Body of pancreas (tissue), 4 donors: ENCODE data around the gene SLC39A7. TPM values are rescaled to one million over a fixed set of nuclear protein-coding genes. Genes with fewer than 3 reads are reported as not detected.

Experiments
- ATAC-seq: fragments of 150-250 bp; one replicate; pipeline ENCODE4 v1.9.1; 2016
- DNase-seq, 4 donors: peaks; one replicate each; pipeline ENCODE4 v3.0.0-alpha.2; 2019
- H3K27ac ChIP-seq, 4 donors: fragments of 200-600 bp; sonication (generic); 1 replicate in 3 of 4; 2 replicates in 1 of 4; pipeline versions ENCODE4 v1.5.1 to v1.6.1; 2016 to 2019; ENCODE audit warnings: mild to moderate bottlenecking in 1 of 4, mixed read lengths in 1 of 4, moderate library complexity in 1 of 4
- H3K27me3 ChIP-seq, 2 donors: fragments of 200-600 bp; sonication (generic); one replicate each; pipeline ENCODE4 v1.6.0; 2016; ENCODE audit warnings: mild to moderate bottlenecking in 1 of 2
- H3K36me3 ChIP-seq, 2 donors: fragments of 200-600 bp; sonication (generic); replicated peaks in 1 of 2; 2 replicates each; pipeline ENCODE4 v1.5.1; 2016; ENCODE audit warnings: low read depth in 2 of 2; ENCODE audit not compliant: insufficient read depth in 1 of 2
- H3K4me1 ChIP-seq: fragments of 200-600 bp; sonication (generic); one replicate; pipeline ENCODE4 v1.6.0; 2016
- H3K4me3 ChIP-seq, 2 donors: fragments of 200-600 bp; sonication (generic); 1 replicate in 1 of 2; 2 replicates in 1 of 2; pipeline ENCODE4 v1.5.1; 2016 to 2019
- H3K9me3 ChIP-seq, 3 donors: fragments of 200-600 bp; sonication (generic); 1 replicate in 2 of 3; 2 replicates in 1 of 3; pipeline ENCODE4 v1.5.1; 2016
- POLR2A ChIP-seq, 3 donors: fragments of 450-650 bp; IDR thresholded peaks; one replicate each; pipeline ENCODE4 v1.6.1; 2016; ENCODE audit warnings: antibody characterized with exemption in 3 of 3, mild to moderate bottlenecking in 2 of 3
- WGBS, 2 donors: methylation state at CpG; one replicate each; pipeline ENCODE4 v1.1.5; 2017; 5-methylcytosine and 5-hydroxymethylcytosine counted together
- intact Hi-C: fragments of 100-400 bp; cut with DNase I; formaldehyde crosslinking; loops from one replicate; pipeline ENCODE4 v1.15.1; 2023
- total RNA-seq, 2 donors: library from RNA; depleted of rRNA; stranded (reverse); fragments of >200 nt; gene quantifications; one replicate each; pipeline ENCODE4 v1.1.0, GENCODE V29; 2016
- TF ChIP-seq, protein P1 (sequence below), 7 experiments: fragments of 450-650 bp in 4 of 7; fragments of 200-600 bp in 3 of 7; sonication (generic) in 3 of 7; IDR thresholded peaks; one replicate each; pipeline ENCODE4 v1.5.1; 2016 to 2019; ENCODE audit warnings: antibody characterized with exemption in 7 of 7

SLC39A7 gene
- total RNA-seq, 2 donors from 2014 or later: 57.3 to 67.9 TPM

- Histone ChIP-seq H3K4me1 (no peaks in the 10 kb centered on the region), H3K9me3 (no peaks in the 10 kb centered on the region), H3K27ac (no peak overlapping the region), H3K4me3 (no peak overlapping the region), H3K27me3 (no peaks in the 10 kb centered on the region), H3K36me3 (no peaks in the 10 kb centered on the region)
- 50 to 75% methylated on average over 7 of the region's 7 CpGs for WGBS, 2 donors
- intact Hi-C loops: no loop called here
- TF ChIP-seq POLR2A (IDR thresholded peaks at IDR 0.05): no peak
- TF ChIP-seq, protein P1, sequence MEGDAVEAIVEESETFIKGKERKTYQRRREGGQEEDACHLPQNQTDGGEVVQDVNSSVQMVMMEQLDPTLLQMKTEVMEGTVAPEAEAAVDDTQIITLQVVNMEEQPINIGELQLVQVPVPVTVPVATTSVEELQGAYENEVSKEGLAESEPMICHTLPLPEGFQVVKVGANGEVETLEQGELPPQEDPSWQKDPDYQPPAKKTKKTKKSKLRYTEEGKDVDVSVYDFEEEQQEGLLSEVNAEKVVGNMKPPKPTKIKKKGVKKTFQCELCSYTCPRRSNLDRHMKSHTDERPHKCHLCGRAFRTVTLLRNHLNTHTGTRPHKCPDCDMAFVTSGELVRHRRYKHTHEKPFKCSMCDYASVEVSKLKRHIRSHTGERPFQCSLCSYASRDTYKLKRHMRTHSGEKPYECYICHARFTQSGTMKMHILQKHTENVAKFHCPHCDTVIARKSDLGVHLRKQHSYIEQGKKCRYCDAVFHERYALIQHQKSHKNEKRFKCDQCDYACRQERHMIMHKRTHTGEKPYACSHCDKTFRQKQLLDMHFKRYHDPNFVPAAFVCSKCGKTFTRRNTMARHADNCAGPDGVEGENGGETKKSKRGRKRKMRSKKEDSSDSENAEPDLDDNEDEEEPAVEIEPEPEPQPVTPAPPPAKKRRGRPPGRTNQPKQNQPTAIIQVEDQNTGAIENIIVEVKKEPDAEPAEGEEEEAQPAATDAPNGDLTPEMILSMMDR (IDR thresholded peaks at IDR 0.05): no peak
- DNase-seq: no peak
- no peak for ATAC-seq
Measured at GRCh38 chr6:33176906-33177305, 23.8 kb upstream of the SLC39A7 start.

DNA sequence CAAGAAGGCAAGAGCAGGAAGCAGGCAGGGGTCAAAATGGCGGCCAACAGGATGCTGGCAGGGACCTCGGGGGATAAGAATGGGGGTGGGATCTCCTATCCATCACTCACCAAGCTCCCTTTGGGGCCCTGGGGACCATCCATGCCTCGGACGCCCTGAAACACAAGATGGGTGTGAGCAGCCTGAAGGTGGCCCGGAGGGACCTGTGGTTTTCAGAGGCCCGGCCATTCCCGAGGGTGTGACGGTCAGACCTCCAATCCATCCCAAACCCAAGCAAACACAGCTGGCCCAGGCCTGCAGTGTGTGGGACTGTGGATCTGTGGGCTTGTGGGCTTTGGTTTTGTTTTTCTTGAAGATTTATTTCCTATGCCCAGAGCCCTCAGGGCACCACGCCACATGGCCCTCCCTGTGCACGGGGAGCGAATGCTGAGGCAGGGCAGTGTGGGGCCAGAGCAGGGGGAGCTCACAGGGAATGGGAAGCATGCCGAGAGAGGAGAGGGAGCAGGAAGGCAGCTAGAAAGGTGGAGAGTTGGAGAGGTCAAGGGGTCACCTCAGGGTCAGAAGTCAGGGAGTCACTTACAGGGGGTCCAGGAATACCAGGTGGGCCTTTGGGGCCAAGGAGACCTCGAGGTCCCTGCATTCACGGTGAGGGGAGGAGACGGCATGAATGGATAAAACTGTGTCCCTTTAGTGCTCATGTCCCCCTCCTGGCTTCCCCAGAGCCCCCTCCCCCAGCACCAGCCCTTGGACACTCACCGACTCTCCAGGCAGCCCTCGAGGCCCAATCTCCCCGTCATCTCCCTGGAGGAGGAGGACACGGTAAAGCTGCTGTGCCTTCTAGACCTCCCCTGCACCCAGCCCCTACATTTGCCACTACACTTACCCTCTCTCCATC is 22.9 kb upstream of the SLC39A7 start:
- no peak for ATAC-seq
- H3K36me3 ChIP-seq: no peaks in the 10 kb centered on the region
- H3K4me1 ChIP-seq: no peaks in the 10 kb centered on the region
- no peak overlapping the region for H3K4me3 ChIP-seq
- H3K27ac ChIP-seq: no peak overlapping the region
- intact Hi-C loops: no loop called here
- no peak for TF ChIP-seq POLR2A (IDR thresholded peaks at IDR 0.05)
- TF ChIP-seq, protein P1 (IDR thresholded peaks at IDR 0.05): no peak
- WGBS, 2 donors: 73% methylated on average over 19 of the region's 19 CpGs
- H3K9me3 ChIP-seq: no peaks in the 10 kb centered on the region
- no peak for DNase-seq
- H3K27me3 ChIP-seq: no peaks in the 10 kb centered on the region

- no peak for ATAC-seq
- DNase-seq: no peak
- TF ChIP-seq, protein P1 (IDR thresholded peaks at IDR 0.05): no peak
- TF ChIP-seq POLR2A (IDR thresholded peaks at IDR 0.05): no peak
- Histone ChIP-seq H3K27me3 (no peaks in the 10 kb centered on the region), H3K36me3 (no peaks in the 10 kb centered on the region), H3K4me3 (no peak overlapping the region), H3K27ac (no peak overlapping the region), H3K4me1 (no peaks in the 10 kb centered on the region), H3K9me3 (no peaks in the 10 kb centered on the region)
- 77 to 84% methylated on average over 6 to 10 of the region's 10 CpGs for WGBS, 2 donors
- intact Hi-C loops: no loop called here
Measured at GRCh38 chr6:33178755-33179475, 21.8 kb upstream of the SLC39A7 start.

GRCh38 chr6:33181141-33181540 is 19.5 kb upstream of the SLC39A7 start:
- no peak overlapping the region for H3K27ac ChIP-seq
- intact Hi-C loops: no loop called here
- ATAC-seq: no peak
- WGBS, 2 donors: 70 to 82% methylated on average over 7 of the region's 7 CpGs
- no peak for DNase-seq
- H3K36me3 ChIP-seq: no peaks in the 10 kb centered on the region
- H3K27me3 ChIP-seq: no peaks in the 10 kb centered on the region
- no peaks in the 10 kb centered on the region for H3K9me3 ChIP-seq
- TF ChIP-seq, protein P1 (IDR thresholded peaks at IDR 0.05): no peak
- no peak for TF ChIP-seq POLR2A (IDR thresholded peaks at IDR 0.05)
- H3K4me1 ChIP-seq: no peaks in the 10 kb centered on the region
- no peak overlapping the region for H3K4me3 ChIP-seq
